Measurements from ENCODE around the gene SMOC1.

GRCh38 chr14:69987406-69988121, 108.3 kb downstream of the SMOC1 start:
- TF ChIP-seq CTCF (IDR thresholded peaks at IDR 0.05) (no peak), POLR2AphosphoS5 (IDR thresholded peaks at IDR 0.05; ENCODE audit: low read depth, low read length) (no peak), REST (IDR thresholded peaks at IDR 0.05; ENCODE audit: insufficient read depth in 1 of 2, low read depth in 2 of 2, low read length in 1 of 2) (no peak), SIN3A (IDR thresholded peaks at IDR 0.05; ENCODE audit: borderline replicate concordance, insufficient read depth, low read depth, low read length) (no peak)

Measured in Panc1 (cell line).